Nephron (organoid): ENCODE measurements around the gene RHBDF2.

Source experiments
- H3K27ac Mint-ChIP-seq, 3 experiments: 2 replicates each; pipeline ENCODE4 v1.8.0; 2020; ENCODE audit warnings: mixed read lengths in 3 of 3, mild to moderate bottlenecking in 2 of 3, moderate library complexity in 1 of 3
- H3K27me3 Mint-ChIP-seq: 2 replicates; pipeline ENCODE4 v1.8.0; 2021; ENCODE audit warnings: low read depth, mild to moderate bottlenecking, moderate library complexity, mixed read lengths
- H3K36me3 Mint-ChIP-seq: 2 replicates; pipeline ENCODE4 v1.8.0; 2020; ENCODE audit warnings: low read depth, mixed read lengths
- H3K4me1 Mint-ChIP-seq: 2 replicates; pipeline ENCODE4 v1.8.0; 2020; ENCODE audit warnings: mixed read lengths
- H3K4me3 Mint-ChIP-seq, 3 experiments: 2 replicates each; pipeline ENCODE4 v1.8.0; 2020; ENCODE audit warnings: mild to moderate bottlenecking in 3 of 3, mixed read lengths in 3 of 3, moderate library complexity in 2 of 3
- H3K9me3 Mint-ChIP-seq: 2 replicates; pipeline ENCODE4 v1.8.0; 2020; ENCODE audit warnings: mixed read lengths
- CTCF ChIP-seq, 3 experiments: fragments of 200-600 bp; sonication (generic); IDR thresholded peaks; one replicate each; pipeline ENCODE4 v1.5.0; 2021; ENCODE audit warnings: antibody characterized with exemption in 3 of 3; ENCODE audit not compliant: unreplicated experiment in 3 of 3

The RHBDF2 gene

GRCh38 chr17:76438906-76439305, 62.3 kb downstream of the RHBDF2 start:
- no peak for TF ChIP-seq CTCF (IDR thresholded peaks at IDR 0.05; ENCODE audit: unreplicated experiment in 3 of 3)
- Mint-ChIP-seq H3K4me1 (no peaks in the 10 kb centered on the region), H3K36me3 (peaks cover 14% of the 10 kb centered on the region)

DNA sequence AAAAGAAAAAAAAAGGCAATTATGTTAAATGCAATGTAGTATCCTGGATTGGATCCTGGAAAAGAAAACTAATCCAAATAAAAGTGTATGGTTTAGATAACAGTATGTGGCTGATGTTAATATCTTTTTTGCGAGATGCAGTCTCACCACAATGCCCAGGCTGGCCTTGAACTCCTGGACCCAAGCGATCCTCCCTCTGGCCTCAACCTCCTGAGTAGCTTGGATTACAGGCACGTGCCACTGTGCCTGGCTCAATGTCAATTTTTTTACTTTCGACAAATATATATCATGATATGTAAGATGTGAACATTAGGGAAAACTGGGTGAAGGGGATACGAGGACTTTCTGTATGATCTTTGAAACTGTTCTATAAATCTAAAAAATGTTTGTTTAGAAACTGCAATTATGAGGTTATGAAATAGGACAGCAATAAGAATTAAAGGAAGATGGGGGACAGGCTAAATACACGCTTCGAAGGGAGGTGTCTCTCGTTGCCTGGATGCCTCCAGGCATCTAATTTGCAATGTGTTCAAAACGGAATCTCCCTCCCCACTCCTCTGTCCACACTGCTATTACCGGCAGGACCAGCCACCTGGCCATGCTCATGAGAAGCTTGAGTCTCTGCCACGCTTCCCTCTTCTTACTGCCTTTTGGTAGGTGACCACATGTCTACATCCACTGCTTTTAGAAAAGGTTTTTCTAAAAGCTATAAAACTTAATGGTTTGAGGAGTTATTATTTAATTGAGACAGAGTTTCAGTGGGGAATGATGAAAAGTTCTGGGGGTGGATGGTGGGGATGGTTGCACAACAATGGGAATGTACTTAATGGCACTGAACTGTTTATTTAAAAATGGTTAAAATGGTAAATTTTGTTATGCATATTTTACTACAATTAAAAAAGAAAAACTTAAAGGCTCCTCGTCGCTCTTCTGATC, 63.5 kb downstream of the RHBDF2 start:
- Mint-ChIP-seq H3K4me1 (no peaks in the 10 kb centered on the region), H3K9me3 (no peaks in the 10 kb centered on the region), H3K27me3 (no peaks in the 10 kb centered on the region), H3K36me3 (peaks cover 15% of the 10 kb centered on the region), H3K4me3 (no peak overlapping the region), H3K27ac (no peak overlapping the region)
- no peak for TF ChIP-seq CTCF (IDR thresholded peaks at IDR 0.05; ENCODE audit: unreplicated experiment in 3 of 3)

More at GRCh38 chr17:76438906-76439305, 62.3 kb downstream of the RHBDF2 start:
- Mint-ChIP-seq H3K9me3 (no peaks in the 10 kb centered on the region), H3K27ac (no peak overlapping the region), H3K4me3 (no peak overlapping the region), H3K27me3 (no peaks in the 10 kb centered on the region)

DNA sequence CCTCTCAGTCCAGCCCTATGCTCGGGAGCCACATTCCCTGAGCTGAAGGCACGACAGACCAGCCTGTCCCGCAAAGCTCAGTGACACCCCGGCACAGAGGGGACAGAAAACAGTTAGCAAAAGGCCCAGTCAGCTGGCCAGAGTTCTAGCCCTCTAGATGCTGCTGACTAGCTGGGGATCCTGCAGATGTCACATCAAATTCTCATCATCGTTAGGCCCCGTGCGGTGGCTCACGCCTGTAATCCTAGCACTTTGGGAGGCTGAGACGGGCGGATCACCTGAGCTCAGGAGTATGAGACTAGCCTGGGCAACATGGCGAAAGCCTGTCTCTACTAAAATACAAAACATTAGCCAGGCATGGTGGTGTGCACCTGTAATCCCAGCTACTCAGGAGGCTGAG, 65.5 kb downstream of the RHBDF2 start:
- TF ChIP-seq CTCF (IDR thresholded peaks at IDR 0.05; ENCODE audit: unreplicated experiment in 3 of 3) = no peak
- Mint-ChIP-seq H3K4me3 (no peak overlapping the region), H3K36me3 (peaks cover 11% of the 10 kb centered on the region), H3K4me1 (peaks cover 11% of the 10 kb centered on the region), H3K9me3 (no peaks in the 10 kb centered on the region), H3K27me3 (no peaks in the 10 kb centered on the region), H3K27ac (no peak overlapping the region)

GRCh38 chr17:76434870-76435269, 66.4 kb downstream of the RHBDF2 start:
- Mint-ChIP-seq H3K36me3 (peaks cover 11% of the 10 kb centered on the region), H3K9me3 (no peaks in the 10 kb centered on the region), H3K27ac (no peak overlapping the region), H3K4me3 (no peak overlapping the region), H3K4me1 (peaks cover 11% of the 10 kb centered on the region), H3K27me3 (no peaks in the 10 kb centered on the region)
- no peak for TF ChIP-seq CTCF (IDR thresholded peaks at IDR 0.05; ENCODE audit: unreplicated experiment in 3 of 3)

DNA sequence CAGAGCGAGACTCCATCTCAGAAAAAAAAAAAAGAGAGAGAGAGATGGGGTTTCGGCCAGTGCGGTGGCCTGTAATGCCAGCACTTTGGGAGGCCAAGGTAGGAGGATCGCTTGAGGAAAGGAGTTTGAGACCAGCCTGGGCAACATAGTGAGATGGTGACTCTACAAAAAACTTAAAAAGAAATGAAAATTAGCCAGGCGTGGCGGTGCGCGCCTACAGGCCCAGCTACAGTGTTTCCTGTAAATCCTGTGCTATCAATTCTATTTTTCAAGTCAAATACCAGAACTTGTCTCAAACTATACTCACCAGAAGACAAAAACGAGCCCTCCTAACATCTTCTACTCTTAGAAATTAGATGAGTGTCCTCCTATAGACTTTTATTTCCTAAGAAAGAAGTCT, 67.5 kb downstream of the RHBDF2 start:
- no peak for TF ChIP-seq CTCF (IDR thresholded peaks at IDR 0.05; ENCODE audit: unreplicated experiment in 3 of 3)
- H3K4me1 Mint-ChIP-seq = peaks cover 11% of the 10 kb centered on the region
- H3K4me3 Mint-ChIP-seq = no peak overlapping the region
- no peaks in the 10 kb centered on the region for H3K27me3 Mint-ChIP-seq
- peaks cover 11% of the 10 kb centered on the region for H3K36me3 Mint-ChIP-seq
- H3K9me3 Mint-ChIP-seq = no peaks in the 10 kb centered on the region
- no peak overlapping the region for H3K27ac Mint-ChIP-seq
